Natural killer cell (primary cell): Measurements from ENCODE around the gene AGPAT2. TPM values are rescaled to one million over a fixed set of nuclear protein-coding genes. Genes with fewer than 3 reads are reported as not detected.

ENCODE experiments used
- ATAC-seq, 3 donors: fragments of 150-1000 bp in 2 of 3; fragments of 200-7000 bp in 1 of 3; cut with Tn5 transposase; 1 replicate in 1 of 3; 2 replicates in 2 of 3; pipeline ENCODE4 v1.10.0; 2021; ENCODE audit warnings: mild to moderate bottlenecking in 2 of 3, moderate library complexity in 2 of 3
- DNase-seq, 2 donors: peaks; one replicate each; pipeline versions ENCODE4 v3.0.0 to v3.0.0-alpha.2; 2013 to 2021; ENCODE audit warnings: mixed read lengths in 1 of 2
- H3K27ac ChIP-seq: one replicate; pipeline ENCODE4 v1.5.1; 2013; ENCODE audit warnings: mild to moderate bottlenecking, low read length
- H3K27me3 ChIP-seq: one replicate; pipeline ENCODE4 v1.6.1; 2013; ENCODE audit warnings: low read length; ENCODE audit not compliant: control insufficient read depth, insufficient read depth
- H3K36me3 ChIP-seq: one replicate; pipeline ENCODE4 v1.6.1; 2013; ENCODE audit warnings: low read length; ENCODE audit not compliant: control insufficient read depth, insufficient read depth
- H3K4me1 ChIP-seq: one replicate; pipeline ENCODE4 v1.6.1; 2013; ENCODE audit warnings: low read length; ENCODE audit not compliant: control insufficient read depth, insufficient read depth
- H3K4me3 ChIP-seq: one replicate; pipeline ENCODE4 v1.5.1; 2013; ENCODE audit warnings: low read length
- H3K9me3 ChIP-seq: one replicate; pipeline ENCODE4 v1.6.1; 2013; ENCODE audit warnings: low read length; ENCODE audit not compliant: control insufficient read depth, insufficient read depth
- H3K27ac Mint-ChIP-seq, 2 donors: one replicate each; pipeline ENCODE4 v1.8.0; 2022; ENCODE audit warnings: mild to moderate bottlenecking in 2 of 2, mixed read lengths in 2 of 2, moderate library complexity in 1 of 2
- H3K27me3 Mint-ChIP-seq, 2 donors: one replicate each; pipeline ENCODE4 v1.8.0; 2022; ENCODE audit warnings: low read depth in 2 of 2, mixed read lengths in 2 of 2
- H3K36me3 Mint-ChIP-seq: one replicate; pipeline ENCODE4 v1.8.0; 2022; ENCODE audit warnings: mixed read lengths
- H3K4me1 Mint-ChIP-seq, 2 donors: one replicate each; pipeline ENCODE4 v1.8.0; 2022; ENCODE audit warnings: mixed read lengths in 2 of 2
- H3K4me3 Mint-ChIP-seq: one replicate; pipeline ENCODE4 v1.8.0; 2022; ENCODE audit warnings: mild to moderate bottlenecking, moderate library complexity, mixed read lengths
- H3K9me3 Mint-ChIP-seq, 2 donors: one replicate each; pipeline ENCODE4 v1.8.0; 2022; ENCODE audit warnings: mixed read lengths in 2 of 2
- CTCF ChIP-seq: fragments of 200-600 bp; IDR thresholded peaks from one replicate; pipeline ENCODE4 v1.8.0; 2022; ENCODE audit warnings: antibody characterized with exemption
- WGBS: methylation state at CpG from one replicate; pipeline ENCODE4 v1.1.7; 2013; ENCODE audit warnings: missing lambda C conversion rate; ENCODE audit not compliant: insufficient coverage; 5-methylcytosine and 5-hydroxymethylcytosine counted together
- intact Hi-C: fragments of 100-400 bp; cut with micrococcal nuclease; formaldehyde crosslinking; loops from one replicate; pipeline ENCODE4 v1.14.2; 2022
- total RNA-seq, 4 donors: library from RNA; stranded (reverse); fragments of 120-200 nt in 1 of 4; gene quantifications; one replicate each; pipeline versions ENCODE4 v1.2.3 to v1.2.4, GENCODE V29; 2013 to 2022

Gene AGPAT2
- total RNA-seq, 3 donors from 2014 or later (not counting 1 experiment from before 2014, with no cell fraction given): 10.3 to 19.4 (median 12.0) TPM

GRCh38 chr9:136682710-136683109 is 4.5 kb downstream of the AGPAT2 start:
- no peaks in the 10 kb centered on the region for H3K9me3 ChIP-seq
- no peak for DNase-seq
- no peaks in the 10 kb centered on the region for H3K9me3 Mint-ChIP-seq
- WGBS: 92% methylated on average over 10 of the region's 10 CpGs
- H3K27ac Mint-ChIP-seq: no peak overlapping the region
- intact Hi-C loops: no loop called here
- H3K4me1 Mint-ChIP-seq: peaks cover 7 to 18% of the 10 kb centered on the region in 2 donors
- H3K27me3 ChIP-seq: no peaks in the 10 kb centered on the region
- no peak overlapping the region for H3K4me3 Mint-ChIP-seq
- H3K4me3 ChIP-seq: no peak overlapping the region
- H3K36me3 ChIP-seq: no peaks in the 10 kb centered on the region
- H3K27ac ChIP-seq: no peak overlapping the region
- no peak for TF ChIP-seq CTCF
- no peaks in the 10 kb centered on the region for H3K36me3 Mint-ChIP-seq
- H3K27me3 Mint-ChIP-seq: no peaks in the 10 kb centered on the region
- ATAC-seq: no peak
- peaks cover 18% of the 10 kb centered on the region for H3K4me1 ChIP-seq

GRCh38 chr9:136681945-136682699 is 5.1 kb downstream of the AGPAT2 start:
- no peak for TF ChIP-seq CTCF
- 91% methylated on average over 20 of the region's 20 CpGs for WGBS
- no peaks in the 10 kb centered on the region for H3K36me3 ChIP-seq
- H3K27ac ChIP-seq: no peak overlapping the region
- intact Hi-C loops: no loop called here
- peaks cover 17% of the 10 kb centered on the region for H3K4me1 ChIP-seq
- H3K4me1 Mint-ChIP-seq: peaks cover 7 to 18% of the 10 kb centered on the region in 2 donors
- no peaks in the 10 kb centered on the region for H3K9me3 Mint-ChIP-seq
- no peak overlapping the region for H3K4me3 ChIP-seq
- no peak for DNase-seq
- no peak for ATAC-seq
- no peak overlapping the region for H3K27ac Mint-ChIP-seq
- H3K9me3 ChIP-seq: no peaks in the 10 kb centered on the region
- H3K27me3 Mint-ChIP-seq: no peaks in the 10 kb centered on the region
- no peaks in the 10 kb centered on the region for H3K27me3 ChIP-seq
- H3K36me3 Mint-ChIP-seq: no peaks in the 10 kb centered on the region
- no peak overlapping the region for H3K4me3 Mint-ChIP-seq

GRCh38 chr9:136681029-136681428 is 6.2 kb downstream of the AGPAT2 start:
- Mint-ChIP-seq H3K27ac (no peak overlapping the region), H3K27me3 (no peaks in the 10 kb centered on the region), H3K4me3 (no peak overlapping the region), H3K4me1 (peaks cover 3 to 14% of the 10 kb centered on the region in 2 donors), H3K9me3 (no peaks in the 10 kb centered on the region), H3K36me3 (no peaks in the 10 kb centered on the region)
- 94% methylated on average over 17 of the region's 17 CpGs for WGBS
- H3K4me3 ChIP-seq: no peak overlapping the region
- no peaks in the 10 kb centered on the region for H3K36me3 ChIP-seq
- H3K9me3 ChIP-seq: no peaks in the 10 kb centered on the region
- no peak for TF ChIP-seq CTCF
- H3K4me1 ChIP-seq: peaks cover 11% of the 10 kb centered on the region
- ATAC-seq: no peak
- no peaks in the 10 kb centered on the region for H3K27me3 ChIP-seq
- no peak for DNase-seq
- H3K27ac ChIP-seq: no peak overlapping the region
- intact Hi-C loops: no loop called here
